GM23338 (cell line): ENCODE results near the gene SPATA25. TPM values are rescaled to one million over a fixed set of nuclear protein-coding genes. Genes with fewer than 3 reads are reported as not detected.

Experiments used
- ATAC-seq: fragments of 200-7000 bp; cut with Tn5 transposase; 3 replicates; pipeline ENCODE4 v1.9.1; 2020
- DNase-seq: peaks from one replicate; pipeline ENCODE4 v3.0.0-alpha.2; 2015; ENCODE audit warnings: low spot score
- H2AFZ ChIP-seq: fragments of 200-600 bp; sonication (generic); 2 replicates; pipeline ENCODE4 v1.8.0; 2016; ENCODE audit warnings: antibody characterized with exemption, mild to moderate bottlenecking, moderate library complexity
- H3F3A ChIP-seq: fragments of 200-600 bp; sonication (generic); replicated peaks from 2 replicates; pipeline ENCODE4 v1.8.0; 2017; ENCODE audit warnings: antibody characterized with exemption, mixed run types, low read depth
- H3K27ac ChIP-seq: fragments of 200-600 bp; sonication (generic); 2 replicates; pipeline ENCODE4 v1.6.1; 2016; ENCODE audit warnings: low read depth
- H3K27me3 ChIP-seq: fragments of 200-600 bp; sonication (generic); 2 replicates; pipeline ENCODE4 v1.8.0; 2016; ENCODE audit warnings: mild to moderate bottlenecking, mixed run types, moderate library complexity; ENCODE audit not compliant: insufficient read depth
- H3K36me3 ChIP-seq: fragments of 200-600 bp; sonication (generic); 2 replicates; pipeline ENCODE4 v1.8.0; 2016; ENCODE audit warnings: mild to moderate bottlenecking; ENCODE audit not compliant: insufficient read depth
- H3K4me1 ChIP-seq: fragments of 200-600 bp; sonication (generic); 2 replicates; pipeline ENCODE4 v1.8.0; 2016; ENCODE audit warnings: mild to moderate bottlenecking, moderate library complexity; ENCODE audit not compliant: insufficient read depth
- H3K4me2 ChIP-seq: fragments of 200-600 bp; sonication (generic); 2 replicates; pipeline ENCODE4 v1.7.1; 2017; ENCODE audit warnings: mixed run types
- H3K4me3 ChIP-seq: fragments of 200-600 bp; sonication (generic); 2 replicates; pipeline ENCODE4 v1.6.1; 2016; ENCODE audit warnings: mixed run types
- H3K79me2 ChIP-seq: fragments of 200-600 bp; sonication (generic); replicated peaks from 2 replicates; pipeline ENCODE4 v1.8.0; 2017; ENCODE audit warnings: mild to moderate bottlenecking; ENCODE audit not compliant: insufficient read depth
- H3K9me2 ChIP-seq: fragments of 200-600 bp; sonication (generic); 2 replicates; pipeline ENCODE4 v1.8.0; 2017; ENCODE audit not compliant: insufficient read depth
- H4K20me1 ChIP-seq: fragments of 200-600 bp; sonication (generic); replicated peaks from 2 replicates; pipeline ENCODE4 v1.8.0; 2017; ENCODE audit warnings: mild to moderate bottlenecking; ENCODE audit not compliant: insufficient read depth
- H3K27ac Mint-ChIP-seq: 2 replicates; pipeline ENCODE4 v1.8.0; 2020; ENCODE audit warnings: inconsistent platforms, mild to moderate bottlenecking, moderate library complexity, mixed read lengths
- H3K27me3 Mint-ChIP-seq: 3 replicates; pipeline ENCODE4 v1.8.0; 2022; ENCODE audit warnings: low read depth, mild to moderate bottlenecking, moderate library complexity, mixed read lengths, inconsistent platforms; ENCODE audit not compliant: insufficient read depth, poor library complexity
- H3K36me3 Mint-ChIP-seq: 3 replicates; pipeline ENCODE4 v1.8.0; 2021; ENCODE audit warnings: low read depth, mild to moderate bottlenecking, inconsistent platforms, moderate library complexity, mixed read lengths
- H3K4me1 Mint-ChIP-seq: 3 replicates; pipeline ENCODE4 v1.8.0; 2020; ENCODE audit warnings: mild to moderate bottlenecking, inconsistent platforms, mixed read lengths
- H3K4me3 Mint-ChIP-seq: 3 replicates; pipeline ENCODE4 v1.8.0; 2021; ENCODE audit warnings: moderate library complexity, mild to moderate bottlenecking, inconsistent platforms, mixed read lengths
- H3K9me3 Mint-ChIP-seq: 3 replicates; pipeline ENCODE4 v1.8.0; 2020; ENCODE audit warnings: moderate library complexity, mild to moderate bottlenecking, inconsistent platforms, mixed read lengths
- CREB1 ChIP-seq: fragments of 250-450 bp; sonication (Bioruptor Pico); IDR thresholded peaks from 2 replicates; pipeline ENCODE4 v1.5.0; 2020; ENCODE audit warnings: low read depth, mild to moderate bottlenecking, moderate library complexity
- CTCF ChIP-seq, 2 experiments: fragments of 200-600 bp in 1 of 2; sonication (generic) in 1 of 2; conservative IDR thresholded peaks; 2 replicates each; pipeline versions ENCODE4 v1.5.1 to v1.6.1; 2016 to 2017; ENCODE audit warnings: antibody characterized with exemption in 2 of 2, low read depth in 2 of 2, mild to moderate bottlenecking in 2 of 2, moderate library complexity in 1 of 2
- ETS1 ChIP-seq: IDR thresholded peaks from 2 replicates; pipeline ENCODE4 v1.6.1; 2016; ENCODE audit warnings: antibody characterized with exemption
- EZH2 ChIP-seq: fragments of 200-600 bp; sonication (generic); IDR thresholded peaks from one replicate; pipeline ENCODE4 v1.8.0; 2017; ENCODE audit warnings: antibody characterized with exemption, mild to moderate bottlenecking, low read depth; ENCODE audit not compliant: unreplicated experiment
- JUNB ChIP-seq: IDR thresholded peaks from one replicate; pipeline ENCODE4 v1.6.1; 2016; ENCODE audit warnings: antibody characterized with exemption; ENCODE audit not compliant: unreplicated experiment
- NANOG ChIP-seq: IDR thresholded peaks from 2 replicates; pipeline ENCODE4 v1.6.1; 2016; ENCODE audit warnings: antibody characterized with exemption, borderline replicate concordance
- REST ChIP-seq: IDR thresholded peaks from one replicate; pipeline ENCODE4 v1.6.1; 2018; ENCODE audit warnings: antibody characterized with exemption; ENCODE audit not compliant: unreplicated experiment
- ZNF331 ChIP-seq: fragments of 250-450 bp; sonication (Bioruptor Pico); IDR thresholded peaks from 2 replicates; pipeline ENCODE4 v1.5.0; 2020; ENCODE audit warnings: low read depth, mild to moderate bottlenecking, moderate library complexity
- ZNF462 ChIP-seq: fragments of 250-450 bp; sonication (Bioruptor Pico); IDR thresholded peaks from 2 replicates; pipeline ENCODE4 v1.5.0; 2020; ENCODE audit warnings: mild to moderate bottlenecking, moderate library complexity
- polyA plus RNA-seq: library from polyadenylated mRNA; unstranded; fragments of >200 nt; fragmentation: Nextera tagmentation; extraction: Ambion mirVana; gene quantifications from 2 replicates; pipeline ENCODE4 v1.2.1, GENCODE V29; 2016
- total RNA-seq: library from RNA; depleted of rRNA; stranded (reverse); fragments of >200 nt; shearing (Covaris generic); gene quantifications from 2 replicates; pipeline ENCODE4 v1.2.3, GENCODE V29; 2014

SPATA25 gene
- total and polyA plus RNA-seq, 2 experiments from 2014 or later = 7.5 TPM; not detected in 1

GRCh38 chr20:45850926-45851325, 36.5 kb downstream of the SPATA25 start:
- H3K79me2 ChIP-seq = peaks cover 26% of the 10 kb centered on the region
- H3F3A ChIP-seq = no peaks in the 10 kb centered on the region; the same call in 1 of the 2 replicates
- no peak overlapping the region for H3K27ac ChIP-seq
- Mint-ChIP-seq H3K36me3 (peaks cover 36% of the 10 kb centered on the region), H3K27ac (no peak overlapping the region; the same call in 1 of the 2 replicates), H3K4me3 (no peak overlapping the region), H3K9me3 (no peaks in the 10 kb centered on the region), H3K27me3 (peaks cover 12% of the 10 kb centered on the region), H3K4me1 (peaks cover 38% of the 10 kb centered on the region)
- no peak overlapping the region for H3K4me3 ChIP-seq
- H3K9me2 ChIP-seq = no peaks in the 10 kb centered on the region
- peaks cover 32% of the 10 kb centered on the region for H3K4me1 ChIP-seq
- H3K4me2 ChIP-seq = no peak overlapping the region
- DNase-seq (no peak), ATAC-seq (no peak)
- H3K27me3 ChIP-seq = no peaks in the 10 kb centered on the region
- no peaks in the 10 kb centered on the region for H4K20me1 ChIP-seq
- peaks cover 10% of the 10 kb centered on the region; the same call in 1 of the 2 replicates for H3K36me3 ChIP-seq
- no peak for TF ChIP-seq EZH2
- no peak for TF ChIP-seq ZNF331
- no peak for TF ChIP-seq REST
- no peak for TF ChIP-seq CTCF (conservative IDR thresholded peaks at IDR 0.05; ENCODE audit: low read depth in 2 of 2)
- TF ChIP-seq NANOG = no peak
- TF ChIP-seq CREB1 (CRISPR knock-in tag) = no peak
- no peak for TF ChIP-seq ETS1
- no peak for TF ChIP-seq ZNF462
- no peak for TF ChIP-seq JUNB
- no peak overlapping the region for H2AFZ ChIP-seq
